ENCODE results near the gene ZMYND8.
"Not testable (repeated sequence)": the region's sequence is repeated elsewhere in the genome, so short reads cannot be mapped to it uniquely, and the experiment has no call there.

The ZMYND8 gene

GRCh38 chr20:47243532-47244305 is 112.8 kb downstream of the ZMYND8 start:
- no peak for DNase-seq

- DNase-seq, result no peak
Measured at GRCh38 chr20:47243003-47243402, 113.5 kb downstream of the ZMYND8 start.

- no peak for DNase-seq
Measured at GRCh38 chr20:47241345-47241781, 115.1 kb downstream of the ZMYND8 start.

GRCh38 chr20:47240096-47240495 is 116.4 kb downstream of the ZMYND8 start:
- DNase-seq, result not testable (repeated sequence)

- DNase-seq, result no peak
Measured at GRCh38 chr20:47239719-47240067, 116.8 kb downstream of the ZMYND8 start.

GRCh38 chr20:47238780-47239718 is 117.5 kb downstream of the ZMYND8 start:
- DNase-seq, result no peak

GRCh38 chr20:47237715-47238114 is 118.8 kb downstream of the ZMYND8 start:
- DNase-seq, result no peak

GRCh38 chr20:47236639-47236900 is 119.9 kb downstream of the ZMYND8 start:
- no peak for DNase-seq

- no peak for DNase-seq
Measured at GRCh38 chr20:47235853-47236638, 120.5 kb downstream of the ZMYND8 start.

GRCh38 chr20:47235111-47235510 is 121.4 kb downstream of the ZMYND8 start:
- no peak for DNase-seq

GRCh38 chr20:47233333-47234188 is 122.9 kb downstream of the ZMYND8 start:
- DNase-seq, result no peak

- no peak for DNase-seq
Measured at GRCh38 chr20:47232518-47232917, 124.0 kb downstream of the ZMYND8 start.

- no peak for DNase-seq
Measured at GRCh38 chr20:47231382-47232039, 125.0 kb downstream of the ZMYND8 start.

- no peak for DNase-seq
Measured at GRCh38 chr20:47230811-47231256, 125.7 kb downstream of the ZMYND8 start.

- DNase-seq, result no peak
Measured at GRCh38 chr20:47228654-47229053, 127.8 kb downstream of the ZMYND8 start.

GRCh38 chr20:47227576-47227975 is 128.9 kb downstream of the ZMYND8 start:
- DNase-seq, result no peak

GRCh38 chr20:47227119-47227518 is 129.4 kb downstream of the ZMYND8 start:
- no peak for DNase-seq

- no peak for DNase-seq
Measured at GRCh38 chr20:47225458-47225857, 131.0 kb downstream of the ZMYND8 start.

- DNase-seq, result no peak
Measured at GRCh38 chr20:47224857-47225256, 131.6 kb downstream of the ZMYND8 start.

GRCh38 chr20:47224300-47224791 is 132.2 kb downstream of the ZMYND8 start:
- no peak for DNase-seq

GRCh38 chr20:47223896-47224295 is 132.6 kb downstream of the ZMYND8 start:
- no peak for DNase-seq

Measured in stimulated activated CD8-positive, alpha-beta memory T cell treated with anti-CD3 and anti-CD28 coated beads, Interleukin-4, amount 100 ng/mL, for 48 hours (primary cell).